Measurements from ENCODE around the gene VTI1A.

VTI1A gene

DNA sequence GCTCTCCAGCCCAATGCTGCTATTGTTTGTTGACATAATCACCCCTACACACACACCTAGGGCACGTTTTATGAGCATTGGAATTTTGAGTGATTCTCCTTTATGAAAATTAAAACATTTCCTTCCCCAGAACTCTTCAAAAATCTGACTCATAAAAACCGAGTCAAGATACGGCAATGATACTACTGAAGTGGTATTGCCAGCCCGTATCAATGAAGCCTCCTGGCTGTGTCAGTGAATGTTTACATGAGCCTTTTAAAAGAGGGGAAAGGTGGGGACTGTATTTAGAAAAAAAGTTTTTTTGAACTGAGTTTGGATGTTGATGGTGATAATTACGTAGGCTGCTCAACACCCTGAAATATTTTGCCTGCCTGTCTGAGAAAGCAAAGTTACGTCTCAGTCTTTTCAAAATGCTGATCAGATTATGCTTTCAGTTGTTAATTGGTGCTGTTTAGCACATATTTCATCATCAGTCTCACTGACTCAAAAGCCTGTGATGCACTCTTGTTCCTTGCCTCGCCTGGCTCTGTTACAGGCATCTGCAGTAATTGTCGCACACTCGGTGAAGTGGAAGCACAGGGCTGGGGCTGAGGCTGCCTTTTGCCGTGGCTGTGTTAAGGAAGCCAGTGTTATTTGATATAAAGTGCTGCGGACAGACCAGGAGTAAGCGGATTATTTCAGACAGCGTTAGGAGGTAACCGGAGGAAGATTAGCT is 345.6 kb downstream of the VTI1A start:
- Histone ChIP-seq H3K9me3 (replicated peaks; ENCODE audit: insufficient read depth, low read length) (no peaks in the 10 kb centered on the region), H3K36me3 (replicated peaks; ENCODE audit: insufficient read depth, low read length) (no peaks in the 10 kb centered on the region), H2AFZ (ENCODE audit: low read length) (no peak overlapping the region), H3F3A (ENCODE audit: insufficient read depth, low read length) (no peaks in the 10 kb centered on the region), H3K27me3 (replicated peaks; ENCODE audit: insufficient read depth, low read length) (no peaks in the 10 kb centered on the region), H3K4me3 (ENCODE audit: low read length) (no peak overlapping the region), H3K79me2 (ENCODE audit: low read length) (no peaks in the 10 kb centered on the region), H3K4me1 (ENCODE audit: low read length) (no peaks in the 10 kb centered on the region), H3K27ac (ENCODE audit: low read length) (no peak overlapping the region), H3K9me2 (replicated peaks; ENCODE audit: insufficient read depth, low read length) (no peaks in the 10 kb centered on the region), H4K20me1 (ENCODE audit: insufficient read depth, low read length) (no peaks in the 10 kb centered on the region), H3K9ac (ENCODE audit: low read length) (no peak overlapping the region), H3K4me2 (ENCODE audit: low read depth, low read length) (no peak overlapping the region)
- no peak for DNase-seq
- TF ChIP-seq, protein P1, sequence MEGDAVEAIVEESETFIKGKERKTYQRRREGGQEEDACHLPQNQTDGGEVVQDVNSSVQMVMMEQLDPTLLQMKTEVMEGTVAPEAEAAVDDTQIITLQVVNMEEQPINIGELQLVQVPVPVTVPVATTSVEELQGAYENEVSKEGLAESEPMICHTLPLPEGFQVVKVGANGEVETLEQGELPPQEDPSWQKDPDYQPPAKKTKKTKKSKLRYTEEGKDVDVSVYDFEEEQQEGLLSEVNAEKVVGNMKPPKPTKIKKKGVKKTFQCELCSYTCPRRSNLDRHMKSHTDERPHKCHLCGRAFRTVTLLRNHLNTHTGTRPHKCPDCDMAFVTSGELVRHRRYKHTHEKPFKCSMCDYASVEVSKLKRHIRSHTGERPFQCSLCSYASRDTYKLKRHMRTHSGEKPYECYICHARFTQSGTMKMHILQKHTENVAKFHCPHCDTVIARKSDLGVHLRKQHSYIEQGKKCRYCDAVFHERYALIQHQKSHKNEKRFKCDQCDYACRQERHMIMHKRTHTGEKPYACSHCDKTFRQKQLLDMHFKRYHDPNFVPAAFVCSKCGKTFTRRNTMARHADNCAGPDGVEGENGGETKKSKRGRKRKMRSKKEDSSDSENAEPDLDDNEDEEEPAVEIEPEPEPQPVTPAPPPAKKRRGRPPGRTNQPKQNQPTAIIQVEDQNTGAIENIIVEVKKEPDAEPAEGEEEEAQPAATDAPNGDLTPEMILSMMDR (IDR thresholded peaks at IDR 0.05; ENCODE audit: low read length), result no peak
- TF ChIP-seq EZH2phosphoT487 (IDR thresholded peaks at IDR 0.05; ENCODE audit: low read length) (no peak), EZH2 (optimal IDR thresholded peaks at IDR 0.05; ENCODE audit: low read depth, low read length) (no peak)

DNA sequence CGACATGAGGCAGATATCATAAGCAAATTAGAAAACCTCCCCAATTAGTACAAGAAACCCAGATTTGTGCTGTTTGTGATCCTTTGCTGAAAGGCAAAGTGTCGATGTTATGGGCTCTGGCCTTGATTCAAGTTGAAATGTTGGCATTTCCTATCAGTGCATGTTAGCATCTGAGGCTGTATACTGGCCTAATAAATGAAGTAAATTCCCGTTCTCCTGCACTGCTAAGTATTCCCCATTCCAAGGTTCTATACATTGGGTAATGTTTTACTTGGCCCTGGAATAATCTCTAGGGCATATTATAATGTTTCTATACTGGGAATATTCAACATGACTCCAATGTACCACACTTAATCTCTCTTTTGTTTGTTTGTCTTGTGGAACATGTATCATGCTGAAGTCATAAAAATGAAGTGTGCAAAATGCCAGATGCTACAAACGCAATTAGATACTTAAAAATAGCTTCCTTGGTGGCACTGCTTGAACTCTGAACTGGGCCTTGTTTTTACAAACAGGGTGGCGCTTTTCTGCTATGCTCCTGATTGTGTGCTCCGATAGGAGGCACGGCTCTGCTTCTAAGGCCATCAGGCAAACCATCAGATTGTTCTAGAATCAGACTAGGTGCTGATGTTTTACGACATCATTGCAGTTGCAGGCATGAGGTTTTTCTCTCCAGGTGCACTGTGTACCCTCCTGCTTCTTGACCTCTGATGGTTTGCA is 346.3 kb downstream of the VTI1A start:
- Histone ChIP-seq H3K4me2 (ENCODE audit: low read depth, low read length) (no peak overlapping the region), H4K20me1 (ENCODE audit: insufficient read depth, low read length) (no peaks in the 10 kb centered on the region), H3K9me2 (replicated peaks; ENCODE audit: insufficient read depth, low read length) (no peaks in the 10 kb centered on the region), H3K4me1 (ENCODE audit: low read length) (no peaks in the 10 kb centered on the region), H3K27ac (ENCODE audit: low read length) (no peak overlapping the region), H3K27me3 (replicated peaks; ENCODE audit: insufficient read depth, low read length) (no peaks in the 10 kb centered on the region), H3K9ac (ENCODE audit: low read length) (no peak overlapping the region), H3K4me3 (ENCODE audit: low read length) (no peak overlapping the region), H3K36me3 (replicated peaks; ENCODE audit: insufficient read depth, low read length) (no peaks in the 10 kb centered on the region), H3K79me2 (ENCODE audit: low read length) (no peaks in the 10 kb centered on the region), H3F3A (ENCODE audit: insufficient read depth, low read length) (no peaks in the 10 kb centered on the region), H2AFZ (ENCODE audit: low read length) (no peak overlapping the region), H3K9me3 (replicated peaks; ENCODE audit: insufficient read depth, low read length) (no peaks in the 10 kb centered on the region)
- TF ChIP-seq, protein P1 (IDR thresholded peaks at IDR 0.05; ENCODE audit: low read length), result no peak
- TF ChIP-seq EZH2phosphoT487 (IDR thresholded peaks at IDR 0.05; ENCODE audit: low read length) (no peak), EZH2 (optimal IDR thresholded peaks at IDR 0.05; ENCODE audit: low read depth, low read length) (no peak)
- no peak for DNase-seq

DNA sequence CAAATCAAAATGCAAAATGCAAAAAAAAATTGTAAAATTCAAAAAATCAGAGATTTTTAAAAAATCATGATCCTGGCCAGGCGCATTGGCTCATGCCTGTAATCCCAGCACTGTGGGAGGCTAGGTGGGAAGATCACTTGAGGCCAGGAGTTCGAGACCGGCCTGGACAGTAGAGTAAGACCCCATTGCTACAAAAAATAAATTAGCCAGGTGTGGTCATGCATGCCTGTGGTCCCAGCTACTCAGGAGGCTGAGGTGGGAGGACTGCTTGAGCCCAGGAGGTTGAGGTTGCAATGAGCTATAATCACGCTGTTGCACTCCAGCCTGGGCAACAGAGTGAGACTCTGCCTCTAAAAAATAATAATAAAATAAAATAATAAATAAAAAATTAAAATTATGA is 347.2 kb downstream of the VTI1A start:
- no peak overlapping the region for H2AFZ ChIP-seq (ENCODE audit: low read length)
- no peak for DNase-seq
- no peaks in the 10 kb centered on the region for H3F3A ChIP-seq (ENCODE audit: insufficient read depth, low read length)
- no peaks in the 10 kb centered on the region for H4K20me1 ChIP-seq (ENCODE audit: insufficient read depth, low read length)
- H3K27ac ChIP-seq (ENCODE audit: low read length), result no peak overlapping the region
- no peak overlapping the region for H3K4me3 ChIP-seq (ENCODE audit: low read length)
- H3K79me2 ChIP-seq (ENCODE audit: low read length), result no peaks in the 10 kb centered on the region
- no peaks in the 10 kb centered on the region for H3K4me1 ChIP-seq (ENCODE audit: low read length)
- no peaks in the 10 kb centered on the region for H3K9me2 ChIP-seq (replicated peaks; ENCODE audit: insufficient read depth, low read length)
- no peaks in the 10 kb centered on the region for H3K9me3 ChIP-seq (replicated peaks; ENCODE audit: insufficient read depth, low read length)
- H3K9ac ChIP-seq (ENCODE audit: low read length), result no peak overlapping the region
- no peak overlapping the region for H3K4me2 ChIP-seq (ENCODE audit: low read depth, low read length)
- TF ChIP-seq EZH2 (optimal IDR thresholded peaks at IDR 0.05; ENCODE audit: low read depth, low read length) (no peak), EZH2phosphoT487 (IDR thresholded peaks at IDR 0.05; ENCODE audit: low read length) (no peak)
- TF ChIP-seq, protein P1 (IDR thresholded peaks at IDR 0.05; ENCODE audit: low read length), result no peak
- no peaks in the 10 kb centered on the region for H3K36me3 ChIP-seq (replicated peaks; ENCODE audit: insufficient read depth, low read length)
- no peaks in the 10 kb centered on the region for H3K27me3 ChIP-seq (replicated peaks; ENCODE audit: insufficient read depth, low read length)
